HG03066 (cell line): ENCODE results near the gene NADSYN1.

Experiments used
- ATAC-seq: cut with Tn5 transposase; IDR thresholded peaks from one replicate; pipeline ENCODE4 v1.9.1; 2021; ENCODE audit warnings: low read depth; ENCODE audit not compliant: unreplicated experiment

The NADSYN1 gene

DNA sequence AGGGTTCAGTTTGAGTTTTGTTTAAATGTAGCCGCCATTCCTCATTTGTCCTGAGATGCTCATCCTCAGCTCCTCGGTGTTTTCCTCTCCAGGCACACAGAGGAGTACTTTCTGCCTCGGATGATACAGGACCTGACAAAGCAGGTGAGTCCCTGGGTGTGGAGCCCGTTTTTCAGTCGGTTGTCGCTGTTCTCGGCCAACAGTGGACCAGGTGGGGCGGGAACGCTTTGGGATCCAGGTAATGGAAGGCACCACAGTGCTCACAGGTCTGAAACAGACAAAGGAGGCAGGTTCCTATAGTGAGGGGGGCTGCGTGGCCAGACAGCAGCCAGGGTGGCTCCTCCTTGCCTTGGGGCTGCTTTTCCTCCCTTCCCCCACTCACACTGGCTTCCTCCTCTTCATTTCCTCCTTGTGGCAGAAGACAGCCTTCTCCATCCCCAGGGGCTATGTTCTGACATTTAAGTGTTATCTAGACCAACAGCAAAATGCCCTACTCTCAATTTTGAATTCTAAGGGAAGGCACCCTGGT lies 19.4 kb downstream of the NADSYN1 start:
- ATAC-seq = no peak

- ATAC-seq = no peak
Measured at GRCh38 chr11:71472941-71473792, 20.2 kb downstream of the NADSYN1 start.

GRCh38 chr11:71473793-71474080 lies 20.7 kb downstream of the NADSYN1 start:
- ATAC-seq = no peak

DNA sequence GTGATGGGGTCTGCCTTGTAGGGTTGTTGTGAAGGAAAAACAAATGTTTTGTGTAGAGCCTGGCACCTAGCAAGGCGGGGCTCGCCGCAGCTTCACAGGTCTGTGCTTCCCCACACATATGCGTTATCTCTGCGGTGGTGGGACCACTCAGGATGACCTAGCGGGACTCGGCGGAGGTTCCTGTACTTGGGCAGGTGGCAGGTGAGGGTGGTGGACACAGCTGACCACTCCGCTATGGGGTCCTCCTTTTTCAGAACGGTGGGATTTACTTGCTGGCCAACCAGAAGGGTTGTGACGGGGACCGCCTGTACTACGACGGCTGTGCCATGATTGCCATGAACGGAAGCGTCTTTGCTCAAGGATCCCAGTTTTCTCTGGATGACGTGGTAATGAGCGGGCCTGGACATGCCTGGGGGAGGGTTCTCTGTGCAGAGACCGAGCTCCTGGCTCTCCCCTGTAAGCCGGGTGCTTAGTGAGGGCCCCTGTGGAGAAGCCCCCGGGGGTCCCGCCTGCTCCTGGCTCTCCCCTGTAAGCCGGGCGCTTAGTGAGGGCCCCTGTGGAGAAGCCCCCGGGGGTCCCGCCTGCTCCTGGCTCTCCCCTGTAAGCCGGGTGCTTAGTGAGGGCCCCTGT lies 21.3 kb downstream of the NADSYN1 start:
- ATAC-seq = no peak

DNA sequence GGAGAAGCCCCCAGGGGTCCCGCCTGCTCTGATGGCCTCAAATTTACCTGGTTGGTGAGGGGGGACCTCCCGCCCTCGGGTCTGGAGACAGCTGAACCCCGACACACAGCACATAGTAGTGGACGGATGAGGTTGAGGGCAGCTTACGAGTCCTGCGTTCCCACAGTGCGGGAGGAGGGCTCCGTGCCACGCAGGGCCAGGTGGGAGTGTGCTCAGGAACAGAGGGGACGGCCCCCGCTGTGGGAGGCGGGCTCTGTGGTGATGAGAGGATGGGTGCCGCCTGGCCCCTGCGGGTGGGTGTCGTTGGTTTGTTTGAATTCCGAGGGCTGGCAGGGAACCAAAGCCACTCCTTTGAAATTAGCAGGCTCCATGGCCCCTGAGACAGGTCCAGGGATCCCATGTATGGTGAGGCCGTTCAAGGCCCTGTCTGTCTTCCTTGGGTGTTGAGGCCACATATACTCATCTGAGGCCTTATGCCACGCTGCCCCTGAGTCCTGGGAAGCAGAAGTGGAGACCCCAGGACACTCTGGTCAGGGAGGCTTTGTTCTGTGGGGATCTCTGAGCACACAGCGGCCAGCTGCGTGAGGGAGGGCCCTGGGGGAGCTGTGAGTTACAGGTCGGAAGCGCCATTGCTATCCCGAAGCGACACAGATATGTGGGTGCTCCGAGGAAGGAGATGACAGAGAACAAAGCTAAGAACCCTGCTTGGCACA lies 21.9 kb downstream of the NADSYN1 start:
- ATAC-seq = no peak

DNA sequence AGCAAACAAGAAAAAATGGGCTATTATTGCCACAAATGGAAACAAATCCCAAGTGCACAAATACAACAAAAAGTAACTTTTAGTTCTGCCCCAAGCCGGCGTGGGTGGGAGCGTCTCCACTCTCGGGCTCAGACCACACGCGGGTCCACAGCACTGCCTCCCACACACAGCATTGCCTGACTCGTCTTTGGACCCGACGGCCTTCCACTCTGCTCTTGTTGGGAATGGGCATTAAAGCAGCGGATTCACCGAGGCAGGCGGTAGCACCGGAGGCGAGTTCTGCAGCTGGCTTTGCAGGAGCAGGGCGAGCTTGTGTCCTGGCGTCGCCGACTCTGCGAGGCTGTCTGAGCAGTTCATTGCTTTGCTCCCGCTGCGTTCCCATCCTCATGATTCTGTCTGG lies 23.0 kb downstream of the NADSYN1 start:
- no peak for ATAC-seq

DNA sequence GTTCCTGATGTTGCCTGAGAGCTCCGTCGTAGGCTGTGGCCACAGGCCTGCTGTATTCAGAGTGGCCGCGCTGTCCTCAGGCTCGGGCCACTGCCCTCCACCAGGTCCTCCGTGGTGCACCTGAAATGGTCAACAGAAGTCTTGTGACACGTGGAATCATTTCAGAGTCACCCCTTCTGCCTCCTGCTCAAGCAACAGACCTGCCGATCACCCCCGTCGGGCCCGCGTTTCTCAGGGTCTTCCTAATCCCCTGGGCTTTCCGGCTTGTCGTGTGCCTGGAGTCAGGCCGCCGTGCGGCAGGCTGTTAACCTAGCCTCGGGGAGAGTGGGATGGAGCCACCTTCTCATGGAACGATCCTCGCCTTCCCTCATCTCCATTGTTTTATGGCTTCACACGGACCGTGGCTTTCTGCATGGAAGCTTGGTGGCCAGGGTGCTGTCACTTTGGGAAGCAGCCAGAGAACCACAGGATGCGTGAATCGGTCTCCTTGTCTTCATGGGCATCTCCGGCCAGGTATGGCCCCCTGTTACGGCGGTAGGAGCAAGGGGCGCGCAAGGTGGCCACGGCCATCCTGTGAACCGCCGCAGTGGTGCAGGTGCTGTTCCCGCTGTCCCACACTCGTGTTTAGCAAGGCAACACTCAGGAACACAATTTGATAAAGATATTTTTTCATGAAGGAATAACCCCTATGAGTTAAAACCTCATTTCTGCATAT lies 24.1 kb downstream of the NADSYN1 start:
- ATAC-seq = no peak

- no peak for ATAC-seq
Measured at GRCh38 chr11:71477641-71478527, 24.9 kb downstream of the NADSYN1 start.

- ATAC-seq = no peak
Measured at GRCh38 chr11:71478528-71478840, 25.5 kb downstream of the NADSYN1 start.

DNA sequence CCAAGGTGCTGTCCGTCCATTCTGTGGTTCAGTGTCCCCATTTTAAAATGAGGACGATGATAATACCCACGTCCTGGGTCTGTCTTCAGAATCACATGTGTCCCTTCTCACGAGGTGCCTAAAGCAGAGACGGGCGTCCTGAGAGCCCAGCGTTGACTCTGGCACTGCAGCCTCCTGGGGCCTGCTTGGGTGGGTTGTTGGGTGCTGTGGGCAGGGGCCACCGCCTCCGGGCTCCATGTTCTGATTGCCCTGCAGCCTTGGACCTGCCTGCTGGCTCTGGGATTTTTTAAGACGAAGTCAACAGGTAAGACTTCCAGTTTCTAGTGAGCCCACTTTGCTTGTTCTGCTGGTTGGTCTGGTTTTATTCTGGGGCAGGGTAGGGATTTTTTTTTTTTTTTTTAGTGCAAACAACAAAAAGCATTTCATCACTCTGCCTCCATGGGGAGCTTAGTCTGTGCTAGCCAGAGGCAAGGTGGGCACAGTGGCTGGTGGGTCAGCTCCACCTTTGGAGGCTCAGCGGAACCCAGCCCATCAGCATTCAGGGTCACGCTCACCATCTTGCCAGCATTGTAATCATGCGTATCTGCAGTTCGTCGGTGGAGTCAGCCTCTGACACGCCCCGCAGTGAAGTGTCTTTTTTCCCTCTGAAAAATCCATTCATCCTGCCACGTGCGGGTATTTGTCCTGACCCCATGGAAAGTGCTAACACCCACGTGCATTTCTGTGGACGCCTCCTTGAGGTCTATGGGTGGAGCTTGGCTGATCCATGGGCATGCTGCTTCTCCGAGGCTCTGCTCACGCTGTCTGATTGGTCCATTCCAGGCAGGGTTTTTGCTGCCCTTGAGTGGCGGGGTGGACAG lies 28.3 kb downstream of the NADSYN1 start:
- no peak for ATAC-seq

DNA sequence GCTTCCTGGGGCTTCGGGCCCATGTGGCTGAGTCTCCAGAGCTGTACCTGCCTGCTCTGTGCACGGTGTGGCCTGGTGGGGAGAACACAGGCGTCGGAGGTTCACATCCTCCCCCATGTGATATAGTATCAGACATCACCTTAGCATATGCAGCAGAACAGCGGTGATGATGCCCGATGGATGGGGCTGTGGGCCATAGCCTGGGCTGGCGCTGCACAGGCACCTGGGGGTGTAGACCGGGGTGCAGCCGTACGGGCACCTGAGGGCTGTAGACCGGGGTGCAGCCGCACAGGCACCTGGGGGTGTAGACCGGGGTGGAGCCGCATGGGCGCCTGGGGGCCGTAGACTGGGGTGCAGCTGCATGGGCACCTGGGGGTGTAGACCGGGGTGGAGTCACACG lies 29.2 kb downstream of the NADSYN1 start:
- no peak for ATAC-seq

GRCh38 chr11:71482746-71483364 lies 29.9 kb downstream of the NADSYN1 start:
- ATAC-seq = no peak

DNA sequence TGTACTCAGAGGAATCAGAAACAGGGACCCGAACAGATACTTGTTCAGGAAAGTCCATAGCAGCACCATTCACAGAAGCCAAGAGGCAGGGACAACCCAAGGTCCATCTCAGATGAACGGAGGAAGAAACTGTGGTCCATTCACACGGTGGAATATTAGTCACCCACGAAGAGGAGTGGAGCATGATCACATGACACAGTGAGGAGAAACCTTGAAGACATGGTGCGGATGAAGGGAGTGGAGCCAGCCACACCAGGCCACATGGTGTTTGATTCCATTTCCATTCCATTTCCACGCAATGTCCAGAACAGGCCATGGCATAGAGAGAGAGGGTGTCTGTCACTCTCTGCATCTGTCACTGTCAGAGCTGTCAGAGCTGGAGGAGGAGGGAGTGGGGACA lies 30.7 kb downstream of the NADSYN1 start:
- ATAC-seq = no peak

DNA sequence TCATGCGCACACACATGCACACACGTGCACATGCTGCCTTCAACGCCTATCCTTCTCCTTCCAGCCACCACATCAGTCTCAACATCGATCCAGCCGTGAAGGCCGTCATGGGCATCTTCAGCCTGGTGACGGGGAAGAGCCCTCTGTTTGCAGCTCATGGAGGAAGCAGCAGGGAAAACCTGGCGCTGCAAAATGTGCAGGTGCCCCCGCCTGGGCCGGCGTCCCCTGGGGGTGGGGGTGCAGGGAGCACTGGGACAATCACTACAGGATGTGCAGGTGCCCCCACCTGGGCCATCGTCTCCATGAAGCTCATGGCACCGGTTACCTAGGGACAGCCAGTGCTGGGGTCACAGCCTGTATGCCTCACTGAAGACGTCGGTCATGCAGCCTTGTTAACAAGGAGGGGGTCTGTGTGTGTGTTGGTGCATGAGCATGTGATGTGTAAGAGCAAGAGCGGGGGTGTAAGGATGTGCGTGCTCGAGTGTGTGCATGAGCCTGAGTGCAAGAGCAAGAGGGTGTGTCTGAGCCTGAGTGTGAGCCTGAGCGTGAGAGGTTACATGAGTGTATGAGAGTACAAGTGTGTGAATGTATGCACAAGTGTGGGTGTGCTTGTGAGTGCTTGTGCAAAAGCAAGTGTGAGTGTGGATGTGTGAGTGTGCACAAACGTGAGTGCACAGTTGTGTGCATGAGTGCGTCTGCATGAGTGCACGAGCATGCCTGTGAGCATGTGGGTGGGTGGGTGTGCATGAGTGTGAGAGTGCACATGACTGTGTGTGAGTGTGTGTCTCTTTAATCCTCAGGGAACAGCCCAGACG lies 31.5 kb downstream of the NADSYN1 start:
- no peak for ATAC-seq

GRCh38 chr11:71485063-71485399 lies 32.0 kb downstream of the NADSYN1 start:
- no peak for ATAC-seq

DNA sequence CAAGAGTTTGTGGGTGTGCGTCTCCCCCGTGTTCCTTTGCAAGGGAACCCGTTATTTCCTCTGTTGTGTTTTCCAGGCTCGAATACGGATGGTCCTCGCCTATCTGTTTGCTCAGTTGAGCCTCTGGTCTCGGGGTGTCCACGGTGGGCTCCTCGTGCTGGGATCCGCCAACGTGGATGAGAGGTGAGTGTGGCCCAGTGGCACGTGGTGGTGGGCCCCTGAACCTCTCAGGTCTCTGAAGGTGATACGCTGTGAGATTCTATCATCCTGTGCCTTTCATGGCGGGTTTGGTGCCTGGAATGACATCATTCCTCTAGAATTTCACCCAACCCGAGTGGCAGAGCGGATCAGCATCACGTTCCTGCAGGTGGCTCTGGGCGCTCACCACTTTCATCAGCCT lies 32.5 kb downstream of the NADSYN1 start:
- ATAC-seq = no peak

DNA sequence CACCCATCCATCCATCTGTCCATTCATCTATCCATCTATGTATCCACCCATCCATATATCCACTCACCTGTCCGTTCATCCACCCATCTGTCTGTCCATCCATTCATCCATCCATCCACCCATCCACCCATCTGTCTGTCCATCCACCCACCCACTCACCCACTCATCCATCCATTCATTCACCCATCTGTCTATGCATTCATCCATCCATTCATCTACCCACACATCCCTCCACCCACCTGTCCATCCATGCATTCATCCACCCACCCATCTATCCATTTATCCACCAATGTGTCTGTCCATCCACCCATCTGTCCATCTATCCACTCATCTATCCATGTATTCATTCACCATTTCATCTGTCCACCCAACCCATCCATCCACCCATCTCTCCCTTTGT lies 33.3 kb downstream of the NADSYN1 start:
- no peak for ATAC-seq

- ATAC-seq = no peak
Measured at GRCh38 chr11:71488681-71489270, 35.8 kb downstream of the NADSYN1 start.
